H1 (cell line): ENCODE results near the gene JPH3.

Source experiments
- EGR1 ChIP-seq: IDR thresholded peaks from 2 replicates; pipeline ENCODE4 v1.6.1; 2011; ENCODE audit warnings: low read depth, low read length, borderline replicate concordance
- PHF8 ChIP-seq: fragments of 200-600 bp; sonication (generic); conservative IDR thresholded peaks from 2 replicates; pipeline ENCODE4 v1.7.1; 2012; ENCODE audit warnings: low read depth, mild to moderate bottlenecking, inconsistent platforms, low read length, moderate library complexity

DNA sequence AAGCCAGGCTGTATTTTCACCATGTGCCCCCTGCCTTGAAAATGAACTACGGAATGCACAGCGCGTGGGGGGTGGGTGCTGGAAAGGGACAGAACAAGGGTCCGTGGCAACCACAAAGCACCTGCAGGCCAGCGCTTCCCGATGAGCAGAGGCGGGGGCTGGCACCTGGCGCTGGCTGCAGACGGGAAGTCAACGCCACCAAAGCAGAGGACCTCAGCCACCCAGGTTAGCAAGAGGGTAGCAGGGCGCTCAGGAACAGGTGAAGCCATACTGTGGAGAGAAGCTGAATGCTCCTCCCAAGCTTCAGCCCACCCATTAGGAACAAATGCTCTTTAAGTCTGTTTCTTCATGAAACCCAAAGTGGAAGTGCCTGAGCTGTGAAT is 98.8 kb downstream of the JPH3 start:
- TF ChIP-seq EGR1 (no peak), PHF8 (no peak)
